Endodermal cell (in vitro differentiated cells): ENCODE results near the gene CCDC92B. TPM values are rescaled to one million over a fixed set of nuclear protein-coding genes. Genes with fewer than 3 reads are reported as not detected.

Experiments
- DNase-seq: peaks from one replicate; pipeline ENCODE4 v3.0.0-alpha.2; 2017
- H3K27ac ChIP-seq: 2 replicates; pipeline ENCODE4 v1.5.1; 2013; ENCODE audit warnings: mild to moderate bottlenecking, low read depth, low read length, moderate library complexity
- H3K27me3 ChIP-seq: 2 replicates; pipeline ENCODE4 v1.6.1; 2013; ENCODE audit warnings: mild to moderate bottlenecking, low read length, moderate library complexity; ENCODE audit not compliant: insufficient read depth, control insufficient read depth, poor library complexity, severe bottlenecking
- H3K36me3 ChIP-seq: 2 replicates; pipeline ENCODE4 v1.7.0; 2013; ENCODE audit warnings: mild to moderate bottlenecking, low read length, moderate library complexity; ENCODE audit not compliant: control insufficient read depth, insufficient read depth
- H3K4me1 ChIP-seq: one replicate; pipeline ENCODE4 v1.7.0; 2013; ENCODE audit warnings: low read length; ENCODE audit not compliant: control insufficient read depth, insufficient read depth
- H3K4me3 ChIP-seq: 2 replicates; pipeline ENCODE4 v1.5.1; 2013; ENCODE audit warnings: mild to moderate bottlenecking, low read length, moderate library complexity
- H3K9ac ChIP-seq: 2 replicates; pipeline ENCODE4 v1.6.1; 2013; ENCODE audit warnings: mild to moderate bottlenecking, low read length, moderate library complexity; ENCODE audit not compliant: poor library complexity, severe bottlenecking; ENCODE audit errors: extremely low read depth
- H3K9me3 ChIP-seq: 2 replicates; pipeline ENCODE4 v1.6.1; 2013; ENCODE audit warnings: mild to moderate bottlenecking, low read length, moderate library complexity; ENCODE audit not compliant: control insufficient read depth
- H3K27ac Mint-ChIP-seq: 2 replicates; pipeline ENCODE4 v1.8.0; 2020; ENCODE audit warnings: mixed read lengths
- H3K27me3 Mint-ChIP-seq: 2 replicates; pipeline ENCODE4 v1.8.0; 2021; ENCODE audit warnings: mild to moderate bottlenecking, mixed read lengths; ENCODE audit not compliant: insufficient read depth
- H3K36me3 Mint-ChIP-seq: 2 replicates; pipeline ENCODE4 v1.8.0; 2020; ENCODE audit warnings: low read depth, mixed read lengths
- H3K4me1 Mint-ChIP-seq: 2 replicates; pipeline ENCODE4 v1.8.0; 2020; ENCODE audit warnings: mixed read lengths
- H3K4me3 Mint-ChIP-seq: 2 replicates; pipeline ENCODE4 v1.8.0; 2020; ENCODE audit warnings: mild to moderate bottlenecking, moderate library complexity, mixed read lengths
- H3K9me3 Mint-ChIP-seq: 2 replicates; pipeline ENCODE4 v1.8.0; 2020; ENCODE audit warnings: mild to moderate bottlenecking, mixed read lengths
- CTCF ChIP-seq: fragments of 200-600 bp; sonication (generic); conservative IDR thresholded peaks from 2 replicates; pipeline ENCODE4 v1.5.0; 2021; ENCODE audit warnings: antibody characterized with exemption, mild to moderate bottlenecking
- WGBS, 2 experiments: methylation state at CpG; one replicate each; pipeline versions ENCODE4 v1.1.5 to v1.1.7; 2013; ENCODE audit warnings: missing lambda C conversion rate in 2 of 2, mixed read lengths in 1 of 2; ENCODE audit not compliant: insufficient coverage in 1 of 2, insufficient read length in 1 of 2; 5-methylcytosine and 5-hydroxymethylcytosine counted together
- total RNA-seq, 2 donors: library from RNA; stranded (reverse); fragmentation: NEBNext Ultra II Directional in 1 of 2; extraction: Animal tissue kit (Norgen Biotek cat#: 25700) in 1 of 2; gene quantifications; 2 replicates in 1 of 2; 3 replicates in 1 of 2; pipeline ENCODE4 v1.2.1, GENCODE V29; 2021

The CCDC92B gene
- total RNA-seq, 2 donors from 2014 or later = 4.3 to 5.8 TPM

DNA sequence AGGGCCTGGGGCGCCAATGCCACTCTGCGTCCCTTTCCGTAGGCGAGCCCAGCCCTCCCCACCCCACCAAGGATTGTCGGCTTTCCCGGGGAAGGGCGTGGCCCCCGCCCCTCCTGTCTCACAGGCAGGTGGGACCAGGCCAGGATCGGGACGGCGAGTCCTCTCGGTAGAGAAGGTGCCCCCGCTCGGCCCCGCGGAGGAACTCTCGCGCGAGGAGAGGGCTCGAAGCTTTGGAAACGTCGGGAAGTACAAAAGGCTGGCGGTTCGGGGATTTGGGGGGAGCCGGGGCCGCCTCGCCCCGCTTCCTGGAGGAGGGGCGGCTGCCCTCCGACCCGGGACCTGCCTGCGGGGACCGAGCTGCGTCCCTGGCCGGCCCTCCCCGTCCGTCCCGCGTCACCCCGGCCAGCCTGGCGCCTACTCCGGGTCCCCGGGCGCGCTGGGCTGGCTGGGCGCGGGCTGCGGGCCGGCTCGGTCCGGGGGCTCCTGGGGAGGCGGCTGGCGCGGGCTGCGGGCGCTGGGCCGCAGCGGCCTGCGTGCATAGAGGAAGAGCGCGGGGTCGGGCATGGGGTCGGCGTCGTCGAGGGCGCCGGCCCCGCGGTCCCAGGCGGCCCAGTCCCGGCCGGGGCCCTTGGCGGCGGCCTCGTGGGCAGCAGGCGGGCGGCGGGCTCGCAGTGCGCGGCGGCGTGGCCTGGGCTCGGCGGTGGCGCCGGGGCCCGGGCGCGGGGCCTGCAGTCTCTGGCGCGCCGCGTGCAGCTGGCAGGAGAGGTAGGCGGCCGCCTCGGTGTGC, 25.3 kb downstream of the CCDC92B start:
- H3K9ac ChIP-seq = peak overlapping the region; percentile 15
- H3K4me1 Mint-ChIP-seq = peaks cover 17% of the 10 kb centered on the region
- peaks cover 5% of the 10 kb centered on the region for H3K27me3 Mint-ChIP-seq

DNA sequence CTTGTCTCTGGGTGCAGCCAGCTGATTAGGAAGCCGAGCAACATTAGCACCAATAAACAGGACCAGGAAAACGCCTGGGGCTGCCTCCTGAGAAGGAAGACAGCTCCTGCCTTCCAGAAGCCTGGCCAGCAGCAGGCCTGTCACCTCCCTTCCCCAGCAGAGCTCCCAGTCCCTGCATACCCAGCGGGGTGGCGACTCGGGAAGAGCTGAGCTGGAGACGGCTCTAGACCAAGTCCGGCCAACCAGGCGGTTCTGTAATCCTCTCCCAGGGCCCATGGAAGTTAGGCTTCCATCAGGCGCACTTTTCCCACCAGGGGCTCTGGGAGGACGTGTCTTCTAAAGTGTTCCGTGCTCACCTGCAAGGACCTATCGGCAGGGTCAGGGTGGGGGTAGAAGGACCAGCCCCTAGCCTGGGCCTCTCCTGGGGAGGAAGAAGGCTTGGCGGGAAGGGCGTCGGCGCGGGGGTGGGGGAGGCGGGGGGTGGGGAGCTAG, 25.9 kb downstream of the CCDC92B start:
- no peaks in the 10 kb centered on the region for H3K36me3 ChIP-seq
- Mint-ChIP-seq H3K36me3 (peaks cover 6% of the 10 kb centered on the region), H3K9me3 (no peaks in the 10 kb centered on the region), H3K4me1 (peaks cover 17% of the 10 kb centered on the region), H3K4me3 (peak overlapping the region; percentile 57), H3K27ac (no peak overlapping the region), H3K27me3 (peaks cover 5% of the 10 kb centered on the region)
- no peak overlapping the region for H3K9ac ChIP-seq
- no peak for TF ChIP-seq CTCF
- H3K27ac ChIP-seq = no peak overlapping the region
- peaks cover 10% of the 10 kb centered on the region for H3K27me3 ChIP-seq
- H3K4me3 ChIP-seq = no peak overlapping the region
- 27% methylated on average over 7 to 14 of the region's 18 CpGs for WGBS, 2 experiments
- H3K9me3 ChIP-seq = no peaks in the 10 kb centered on the region
- H3K4me1 ChIP-seq = peaks cover 10% of the 10 kb centered on the region
- peak; percentile 97 for DNase-seq

More for the DNA sequence above, 25.3 kb downstream of the CCDC92B start:
- peak; percentile 97 for DNase-seq
- Histone ChIP-seq H3K27me3 (peaks cover 10% of the 10 kb centered on the region), H3K27ac (no peak overlapping the region), H3K4me1 (peaks cover 10% of the 10 kb centered on the region), H3K4me3 (no peak overlapping the region), H3K36me3 (no peaks in the 10 kb centered on the region), H3K9me3 (no peaks in the 10 kb centered on the region)
- WGBS, 2 experiments = 4 to 10% methylated on average over 32 to 98 of the region's 98 CpGs
- TF ChIP-seq CTCF = no peak
- peaks cover 6% of the 10 kb centered on the region for H3K36me3 Mint-ChIP-seq
- no peak overlapping the region for H3K27ac Mint-ChIP-seq
- peak overlapping the region; percentile 57 for H3K4me3 Mint-ChIP-seq
- H3K9me3 Mint-ChIP-seq = no peaks in the 10 kb centered on the region

DNA sequence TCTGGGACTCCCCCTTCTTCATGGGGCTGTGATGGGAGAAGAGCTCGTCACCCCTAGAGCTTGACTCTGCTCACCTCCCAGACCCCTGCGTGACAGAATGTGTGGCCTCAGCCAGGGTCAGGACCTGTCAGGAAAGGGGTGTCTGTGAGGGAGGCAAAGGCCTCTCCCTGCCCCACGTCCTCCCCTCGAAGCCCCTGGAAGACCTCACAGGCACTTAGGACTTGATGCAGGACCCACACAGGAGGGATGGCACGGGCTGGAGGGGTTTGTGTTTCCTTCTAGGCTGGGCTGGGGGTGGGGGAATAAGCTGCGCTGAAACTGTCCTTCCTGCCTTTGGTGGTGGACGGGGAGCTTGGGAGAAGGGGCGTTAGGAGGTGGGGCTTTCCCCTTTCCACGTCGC, 26.8 kb downstream of the CCDC92B start:
- WGBS, 2 experiments = 91 to 100% methylated on average over 2 to 10 of the region's 10 CpGs
- H3K4me3 Mint-ChIP-seq = no peak overlapping the region
- Histone ChIP-seq H3K9me3 (no peaks in the 10 kb centered on the region), H3K4me3 (no peak overlapping the region), H3K27ac (no peak overlapping the region), H3K27me3 (peaks cover 10% of the 10 kb centered on the region), H3K36me3 (no peaks in the 10 kb centered on the region), H3K9ac (no peak overlapping the region), H3K4me1 (peaks cover 10% of the 10 kb centered on the region)
- H3K27ac Mint-ChIP-seq = no peak overlapping the region
- peaks cover 6% of the 10 kb centered on the region for H3K36me3 Mint-ChIP-seq
- DNase-seq = peak; percentile 57
- peaks cover 20% of the 10 kb centered on the region for H3K4me1 Mint-ChIP-seq
- no peaks in the 10 kb centered on the region for H3K9me3 Mint-ChIP-seq
- peaks cover 5% of the 10 kb centered on the region for H3K27me3 Mint-ChIP-seq
- TF ChIP-seq CTCF = no peak
